ENCODE data around the gene KAZN.

- TF ChIP-seq, protein P1, sequence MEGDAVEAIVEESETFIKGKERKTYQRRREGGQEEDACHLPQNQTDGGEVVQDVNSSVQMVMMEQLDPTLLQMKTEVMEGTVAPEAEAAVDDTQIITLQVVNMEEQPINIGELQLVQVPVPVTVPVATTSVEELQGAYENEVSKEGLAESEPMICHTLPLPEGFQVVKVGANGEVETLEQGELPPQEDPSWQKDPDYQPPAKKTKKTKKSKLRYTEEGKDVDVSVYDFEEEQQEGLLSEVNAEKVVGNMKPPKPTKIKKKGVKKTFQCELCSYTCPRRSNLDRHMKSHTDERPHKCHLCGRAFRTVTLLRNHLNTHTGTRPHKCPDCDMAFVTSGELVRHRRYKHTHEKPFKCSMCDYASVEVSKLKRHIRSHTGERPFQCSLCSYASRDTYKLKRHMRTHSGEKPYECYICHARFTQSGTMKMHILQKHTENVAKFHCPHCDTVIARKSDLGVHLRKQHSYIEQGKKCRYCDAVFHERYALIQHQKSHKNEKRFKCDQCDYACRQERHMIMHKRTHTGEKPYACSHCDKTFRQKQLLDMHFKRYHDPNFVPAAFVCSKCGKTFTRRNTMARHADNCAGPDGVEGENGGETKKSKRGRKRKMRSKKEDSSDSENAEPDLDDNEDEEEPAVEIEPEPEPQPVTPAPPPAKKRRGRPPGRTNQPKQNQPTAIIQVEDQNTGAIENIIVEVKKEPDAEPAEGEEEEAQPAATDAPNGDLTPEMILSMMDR (IDR thresholded peaks at IDR 0.05) = no peak
- TF ChIP-seq POLR2A (IDR thresholded peaks at IDR 0.05) = no peak
These were observed 31.0 kb downstream of the KAZN start for GRCh38 chr1:14629363-14630014.

All from body of pancreas (tissue), 4 donors.